ENCODE results near the gene TBL3. TPM values are rescaled to one million over a fixed set of nuclear protein-coding genes. Genes with fewer than 3 reads are reported as not detected.
"Not testable (repeated sequence)": the region's sequence is repeated elsewhere in the genome, so short reads cannot be mapped to it uniquely, and the experiment has no call there.

The TBL3 gene
- total RNA-seq, 2 experiments from 2014 or later = 12.7 to 15.5 TPM

DNA sequence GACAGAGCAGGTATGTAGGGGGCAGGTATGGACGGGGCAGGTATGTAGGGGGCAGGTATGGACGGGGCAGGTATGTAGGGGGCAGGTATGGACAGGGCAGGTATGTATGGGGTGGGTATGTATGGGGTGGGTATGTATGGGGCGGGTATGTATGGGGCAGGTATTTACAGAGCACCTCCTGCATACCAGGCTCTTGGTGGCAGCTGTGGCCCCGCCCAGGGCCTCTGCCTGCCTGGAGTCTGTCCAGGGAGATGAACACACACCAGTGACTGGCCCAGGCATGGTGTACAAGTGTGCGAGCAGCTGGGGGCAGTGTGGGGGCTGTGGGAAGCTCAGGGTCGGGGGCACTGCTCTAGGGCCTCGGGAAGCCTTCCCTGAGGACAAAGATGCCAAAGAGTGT lies 21.8 kb upstream of the TBL3 start:
- Mint-ChIP-seq H3K27me3 (no peaks in the 10 kb centered on the region), H3K4me3 (no peak overlapping the region), H3K27ac (no peak overlapping the region), H3K9me3 (no peaks in the 10 kb centered on the region), H3K36me3 (ENCODE audit: low read depth) (no peaks in the 10 kb centered on the region), H3K4me1 (ENCODE audit: low read depth) (no peaks in the 10 kb centered on the region)
- ATAC-seq (ENCODE audit: poor library complexity) (no peak), DNase-seq (no peak)
- TF ChIP-seq, protein P1, sequence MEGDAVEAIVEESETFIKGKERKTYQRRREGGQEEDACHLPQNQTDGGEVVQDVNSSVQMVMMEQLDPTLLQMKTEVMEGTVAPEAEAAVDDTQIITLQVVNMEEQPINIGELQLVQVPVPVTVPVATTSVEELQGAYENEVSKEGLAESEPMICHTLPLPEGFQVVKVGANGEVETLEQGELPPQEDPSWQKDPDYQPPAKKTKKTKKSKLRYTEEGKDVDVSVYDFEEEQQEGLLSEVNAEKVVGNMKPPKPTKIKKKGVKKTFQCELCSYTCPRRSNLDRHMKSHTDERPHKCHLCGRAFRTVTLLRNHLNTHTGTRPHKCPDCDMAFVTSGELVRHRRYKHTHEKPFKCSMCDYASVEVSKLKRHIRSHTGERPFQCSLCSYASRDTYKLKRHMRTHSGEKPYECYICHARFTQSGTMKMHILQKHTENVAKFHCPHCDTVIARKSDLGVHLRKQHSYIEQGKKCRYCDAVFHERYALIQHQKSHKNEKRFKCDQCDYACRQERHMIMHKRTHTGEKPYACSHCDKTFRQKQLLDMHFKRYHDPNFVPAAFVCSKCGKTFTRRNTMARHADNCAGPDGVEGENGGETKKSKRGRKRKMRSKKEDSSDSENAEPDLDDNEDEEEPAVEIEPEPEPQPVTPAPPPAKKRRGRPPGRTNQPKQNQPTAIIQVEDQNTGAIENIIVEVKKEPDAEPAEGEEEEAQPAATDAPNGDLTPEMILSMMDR (IDR thresholded peaks at IDR 0.05) = no peak
- ChIA-PET CTCF (no interaction called here), POLR2A (interaction anchor here (2.0 kb wide), 1 partner anchor 15 kb away, joined by 7 read pairs; the partner anchor contains the start of gene RPS2)
- intact Hi-C loops (cut with DNase I, micrococcal nuclease) = no loop called here
- Histone ChIP-seq H3K4me1 (ENCODE audit: insufficient read depth, low read length) (no peaks in the 10 kb centered on the region), H3K27me3 (ENCODE audit: control insufficient read depth in 1 of 2, insufficient read depth in 2 of 2, low read length in 2 of 2) (no peaks in the 10 kb centered on the region), H3K36me3 (ENCODE audit: insufficient read depth, low read length) (no peaks in the 10 kb centered on the region), H3K9me3 (ENCODE audit: control insufficient read depth in 1 of 2, insufficient read depth in 1 of 2, low read length in 2 of 2) (no peaks in the 10 kb centered on the region), H3K27ac (ENCODE audit: low read depth in 1 of 2, low read length in 2 of 2) (no peak overlapping the region), H3K4me3 (ENCODE audit: low read length) (no peak overlapping the region)

- ATAC-seq (ENCODE audit: poor library complexity) (no peak), DNase-seq (no peak)
- H3K9me3 ChIP-seq (ENCODE audit: control insufficient read depth in 1 of 2, insufficient read depth in 1 of 2, low read length in 2 of 2) = no peaks in the 10 kb centered on the region
- H3K4me1 ChIP-seq (ENCODE audit: insufficient read depth, low read length) = no peaks in the 10 kb centered on the region
- Mint-ChIP-seq H3K36me3 (ENCODE audit: low read depth) (no peaks in the 10 kb centered on the region), H3K27me3 (no peaks in the 10 kb centered on the region), H3K4me3 (no peak overlapping the region), H3K27ac (no peak overlapping the region), H3K9me3 (no peaks in the 10 kb centered on the region), H3K4me1 (ENCODE audit: low read depth) (no peaks in the 10 kb centered on the region)
- no peaks in the 10 kb centered on the region for H3K27me3 ChIP-seq (ENCODE audit: control insufficient read depth in 1 of 2, insufficient read depth in 2 of 2, low read length in 2 of 2)
- ChIA-PET CTCF (no interaction called here), POLR2A (interaction anchor here (2.0 kb wide), 1 partner anchor 14 kb away, joined by 7 read pairs; the partner anchor contains the start of gene RPS2)
- intact Hi-C loops (cut with DNase I, micrococcal nuclease) = no loop called here
- H3K4me3 ChIP-seq (ENCODE audit: low read length) = no peak overlapping the region
- H3K27ac ChIP-seq (ENCODE audit: low read depth in 1 of 2, low read length in 2 of 2) = no peak overlapping the region
- H3K36me3 ChIP-seq (ENCODE audit: insufficient read depth, low read length) = no peaks in the 10 kb centered on the region
- TF ChIP-seq, protein P1 (IDR thresholded peaks at IDR 0.05) = no peak
These were observed 21.3 kb upstream of the TBL3 start for GRCh38 chr16:1950559-1950958.

- POLR2A ChIA-PET = interaction anchor here (1.8 kb wide), 1 partner anchor 11 kb away, joined by 5 read pairs; the partner anchor contains the start of gene RPS2
These were observed 18.1 kb upstream of the TBL3 start for GRCh38 chr16:1953734-1954133.

GRCh38 chr16:1957434-1958142 lies 14.3 kb upstream of the TBL3 start:
- POLR2A ChIA-PET = interaction anchor here (1.1 to 1.4 kb wide), 2 partner anchors 14 kb away, joined by 3 to 4 read pairs; partner anchors contain the start of genes MSRB1 and TBL3

More at GRCh38 chr16:1953734-1954133, 18.1 kb upstream of the TBL3 start:
- H3K9me3 Mint-ChIP-seq = no peaks in the 10 kb centered on the region
- intact Hi-C loops (cut with DNase I, micrococcal nuclease) = no loop called here
- CTCF ChIA-PET = no interaction called here
- no peaks in the 10 kb centered on the region for H3K4me1 Mint-ChIP-seq (ENCODE audit: low read depth)
- H3K36me3 Mint-ChIP-seq (ENCODE audit: low read depth) = no peaks in the 10 kb centered on the region
- Histone ChIP-seq H3K4me1 (ENCODE audit: insufficient read depth, low read length) (peaks cover 3% of the 10 kb centered on the region), H3K27me3 (ENCODE audit: control insufficient read depth in 1 of 2, insufficient read depth in 2 of 2, low read length in 2 of 2) (no peaks in the 10 kb centered on the region), H3K4me3 (ENCODE audit: low read length) (no peak overlapping the region), H3K36me3 (ENCODE audit: insufficient read depth, low read length) (no peaks in the 10 kb centered on the region), H3K9me3 (ENCODE audit: control insufficient read depth in 1 of 2, insufficient read depth in 1 of 2, low read length in 2 of 2) (no peaks in the 10 kb centered on the region), H3K27ac (ENCODE audit: low read depth in 1 of 2, low read length in 2 of 2) (no peak overlapping the region)
- no peak overlapping the region for H3K4me3 Mint-ChIP-seq
- TF ChIP-seq, protein P1 (IDR thresholded peaks at IDR 0.05) = no peak
- ATAC-seq (ENCODE audit: poor library complexity) (no peak), DNase-seq (peak in 1 of 14 experiments; percentile 31)
- H3K27me3 Mint-ChIP-seq = no peaks in the 10 kb centered on the region
- no peak overlapping the region for H3K27ac Mint-ChIP-seq

GRCh38 chr16:1958143-1958491 lies 13.7 kb upstream of the TBL3 start:
- Mint-ChIP-seq H3K36me3 (ENCODE audit: low read depth) (peaks cover 28% of the 10 kb centered on the region), H3K4me1 (ENCODE audit: low read depth) (peaks cover 31% of the 10 kb centered on the region)
- H3K27ac ChIP-seq (ENCODE audit: low read depth in 1 of 2, low read length in 2 of 2); H3K27me3 ChIP-seq (ENCODE audit: control insufficient read depth in 1 of 2, insufficient read depth in 2 of 2, low read length in 2 of 2); CTCF ChIA-PET; H3K27me3 Mint-ChIP-seq; ATAC-seq (ENCODE audit: poor library complexity); H3K4me3 ChIP-seq (ENCODE audit: low read length); H3K9me3 Mint-ChIP-seq; H3K9me3 ChIP-seq (ENCODE audit: control insufficient read depth in 1 of 2, insufficient read depth in 1 of 2, low read length in 2 of 2); H3K27ac Mint-ChIP-seq; H3K4me3 Mint-ChIP-seq: not testable (repeated sequence)
- Histone ChIP-seq H3K36me3 (ENCODE audit: insufficient read depth, low read length) (peaks cover 24% of the 10 kb centered on the region), H3K4me1 (ENCODE audit: insufficient read depth, low read length) (peaks cover 44% of the 10 kb centered on the region)
- intact Hi-C loops (cut with DNase I, micrococcal nuclease) = loop anchor here in 1 of 2 experiments (5.0 kb wide), 1 partner anchor 89 kb away; the partner anchor contains the start of genes NTHL1 and TSC2
- POLR2A ChIA-PET = interaction anchor here (1.1 to 1.4 kb wide), 2 partner anchors 14 to 15 kb away, joined by 3 to 4 read pairs; partner anchors contain the start of genes MSRB1 and TBL3
- peak in 1 of 14 experiments; percentile 26 for DNase-seq

More at GRCh38 chr16:1957434-1958142, 14.3 kb upstream of the TBL3 start:
- H3K9me3 Mint-ChIP-seq; H3K27ac ChIP-seq (ENCODE audit: low read depth in 1 of 2, low read length in 2 of 2); H3K27ac Mint-ChIP-seq; H3K9me3 ChIP-seq (ENCODE audit: control insufficient read depth in 1 of 2, insufficient read depth in 1 of 2, low read length in 2 of 2); CTCF ChIA-PET; H3K27me3 ChIP-seq (ENCODE audit: control insufficient read depth in 1 of 2, insufficient read depth in 2 of 2, low read length in 2 of 2); H3K4me3 ChIP-seq (ENCODE audit: low read length); H3K27me3 Mint-ChIP-seq; H3K4me3 Mint-ChIP-seq; ATAC-seq (ENCODE audit: poor library complexity); DNase-seq: not testable (repeated sequence)
- Mint-ChIP-seq H3K4me1 (ENCODE audit: low read depth) (peaks cover 31% of the 10 kb centered on the region), H3K36me3 (ENCODE audit: low read depth) (peaks cover 23% of the 10 kb centered on the region)
- intact Hi-C loops (cut with DNase I, micrococcal nuclease) = loop anchor here in 1 of 2 experiments (5.0 kb wide), 1 partner anchor 90 kb away; the partner anchor contains the start of genes NTHL1 and TSC2
- peaks cover 38% of the 10 kb centered on the region for H3K4me1 ChIP-seq (ENCODE audit: insufficient read depth, low read length)
- peaks cover 19% of the 10 kb centered on the region for H3K36me3 ChIP-seq (ENCODE audit: insufficient read depth, low read length)

Data from CD4-positive, alpha-beta T cell (primary cell).